ENCODE measurements around the gene HOMER2. TPM values are rescaled to one million over a fixed set of nuclear protein-coding genes. Genes with fewer than 3 reads are reported as not detected.

HOMER2 gene
- polyA plus RNA-seq, 3 donors: 0.92 to 2.4 (median 1.6) TPM

DNA sequence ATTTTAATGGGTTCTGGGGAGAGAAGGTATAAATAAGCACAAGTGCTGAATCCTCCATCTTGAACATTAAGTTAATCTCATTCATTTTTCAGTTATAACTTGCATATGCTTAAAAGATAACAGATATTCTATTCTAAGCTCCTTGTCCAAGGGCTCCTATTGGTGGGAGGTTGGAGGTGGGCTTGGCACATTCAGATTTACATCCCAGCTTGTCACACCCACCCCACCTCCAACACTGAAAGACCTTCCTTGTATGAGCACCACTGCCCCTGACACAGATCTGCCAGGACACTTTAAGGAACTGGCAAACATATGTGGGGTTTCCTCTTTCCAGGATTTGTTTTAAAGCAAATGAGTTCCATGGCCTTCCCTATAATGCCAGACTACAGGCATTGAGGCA is 30.6 kb downstream of the HOMER2 start:
- Histone ChIP-seq H2AFZ (ENCODE audit: insufficient read depth, low read depth, low read length, poor library complexity, severe bottlenecking) (no peak overlapping the region), H3K9me3 (replicated peaks in 1 of 2; ENCODE audit: control insufficient read depth in 1 of 2, insufficient read depth in 1 of 2, low read length in 2 of 2) (no peaks in the 10 kb centered on the region), H3K4me1 (ENCODE audit: control insufficient read depth in 1 of 2, insufficient read depth in 2 of 2, low read length in 2 of 2) (no peaks in the 10 kb centered on the region), H3K4me3 (replicated peaks in 1 of 3; ENCODE audit: low read depth in 2 of 3, low read length in 3 of 3) (no peak overlapping the region), H4K20me1 (ENCODE audit: insufficient read depth, low read length) (no peaks in the 10 kb centered on the region), H3K27me3 (ENCODE audit: control insufficient read depth in 2 of 2, insufficient read depth in 2 of 2, low read length in 2 of 2) (no peaks in the 10 kb centered on the region), H3K9ac (ENCODE audit: insufficient read depth, low read length, poor library complexity, severe bottlenecking) (no peak overlapping the region), H3K27ac (ENCODE audit: low read depth in 1 of 2, low read length in 2 of 2) (no peak overlapping the region), H3K79me2 (ENCODE audit: insufficient read depth, low read length) (no peaks in the 10 kb centered on the region), H3K4me2 (replicated peaks; ENCODE audit: extremely low read depth, low read length, poor library complexity, severe bottlenecking) (no peak overlapping the region), H3K36me3 (replicated peaks in 1 of 2; ENCODE audit: control insufficient read depth in 1 of 2, insufficient read depth in 2 of 2, low read length in 2 of 2) (no peaks in the 10 kb centered on the region)
- Mint-ChIP-seq H3K27ac (no peak overlapping the region), H3K4me3 (no peak overlapping the region), H3K27me3 (ENCODE audit: low read depth in 3 of 3) (peaks cover 0 to 5% (median 1%) of the 10 kb centered on the region in 3 donors), H3K4me1 (no peaks in the 10 kb centered on the region), H3K9me3 (no peaks in the 10 kb centered on the region), H3K36me3 (no peaks in the 10 kb centered on the region)
- TF ChIP-seq, protein P1, sequence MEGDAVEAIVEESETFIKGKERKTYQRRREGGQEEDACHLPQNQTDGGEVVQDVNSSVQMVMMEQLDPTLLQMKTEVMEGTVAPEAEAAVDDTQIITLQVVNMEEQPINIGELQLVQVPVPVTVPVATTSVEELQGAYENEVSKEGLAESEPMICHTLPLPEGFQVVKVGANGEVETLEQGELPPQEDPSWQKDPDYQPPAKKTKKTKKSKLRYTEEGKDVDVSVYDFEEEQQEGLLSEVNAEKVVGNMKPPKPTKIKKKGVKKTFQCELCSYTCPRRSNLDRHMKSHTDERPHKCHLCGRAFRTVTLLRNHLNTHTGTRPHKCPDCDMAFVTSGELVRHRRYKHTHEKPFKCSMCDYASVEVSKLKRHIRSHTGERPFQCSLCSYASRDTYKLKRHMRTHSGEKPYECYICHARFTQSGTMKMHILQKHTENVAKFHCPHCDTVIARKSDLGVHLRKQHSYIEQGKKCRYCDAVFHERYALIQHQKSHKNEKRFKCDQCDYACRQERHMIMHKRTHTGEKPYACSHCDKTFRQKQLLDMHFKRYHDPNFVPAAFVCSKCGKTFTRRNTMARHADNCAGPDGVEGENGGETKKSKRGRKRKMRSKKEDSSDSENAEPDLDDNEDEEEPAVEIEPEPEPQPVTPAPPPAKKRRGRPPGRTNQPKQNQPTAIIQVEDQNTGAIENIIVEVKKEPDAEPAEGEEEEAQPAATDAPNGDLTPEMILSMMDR (IDR thresholded peaks at IDR 0.05): no peak
- no peak for DNase-seq
- intact Hi-C loops (cut with micrococcal nuclease): no loop called here

DNA sequence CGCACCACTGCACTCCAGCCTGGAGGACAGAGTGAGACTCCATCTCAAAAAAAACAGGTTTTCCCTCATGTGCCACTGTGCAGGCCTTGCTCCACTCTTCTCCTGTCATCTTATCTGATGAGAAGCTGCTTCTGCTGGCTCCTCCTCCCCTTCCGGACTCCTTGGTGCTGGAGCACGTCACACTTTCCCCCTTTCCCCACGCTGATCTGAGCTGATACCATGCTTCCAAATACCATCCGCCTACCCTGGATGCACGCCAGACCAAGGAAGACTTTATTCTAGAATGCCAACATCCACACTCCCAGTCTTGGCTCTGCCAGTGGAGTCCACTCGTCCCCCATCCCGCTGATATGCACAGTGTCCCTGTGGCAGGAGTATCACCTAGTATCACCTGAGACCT is 31.3 kb downstream of the HOMER2 start:
- no peaks in the 10 kb centered on the region for H4K20me1 ChIP-seq (ENCODE audit: insufficient read depth, low read length)
- no peaks in the 10 kb centered on the region for H3K9me3 ChIP-seq (replicated peaks in 1 of 2; ENCODE audit: control insufficient read depth in 1 of 2, insufficient read depth in 1 of 2, low read length in 2 of 2)
- Mint-ChIP-seq H3K27ac (no peak overlapping the region), H3K4me1 (no peaks in the 10 kb centered on the region), H3K9me3 (no peaks in the 10 kb centered on the region), H3K36me3 (no peaks in the 10 kb centered on the region), H3K27me3 (ENCODE audit: low read depth in 3 of 3) (peaks cover 0 to 5% (median 1%) of the 10 kb centered on the region in 3 donors), H3K4me3 (no peak overlapping the region)
- no peak overlapping the region for H2AFZ ChIP-seq (ENCODE audit: insufficient read depth, low read depth, low read length, poor library complexity, severe bottlenecking)
- H3K4me2 ChIP-seq (replicated peaks; ENCODE audit: extremely low read depth, low read length, poor library complexity, severe bottlenecking): no peak overlapping the region
- H3K79me2 ChIP-seq (ENCODE audit: insufficient read depth, low read length): no peaks in the 10 kb centered on the region
- intact Hi-C loops (cut with micrococcal nuclease): no loop called here
- TF ChIP-seq, protein P1 (IDR thresholded peaks at IDR 0.05): no peak
- H3K36me3 ChIP-seq (replicated peaks in 1 of 2; ENCODE audit: control insufficient read depth in 1 of 2, insufficient read depth in 2 of 2, low read length in 2 of 2): no peaks in the 10 kb centered on the region
- no peak overlapping the region for H3K4me3 ChIP-seq (replicated peaks in 1 of 3; ENCODE audit: low read depth in 2 of 3, low read length in 3 of 3)
- H3K9ac ChIP-seq (ENCODE audit: insufficient read depth, low read length, poor library complexity, severe bottlenecking): no peak overlapping the region
- H3K27ac ChIP-seq (ENCODE audit: low read depth in 1 of 2, low read length in 2 of 2): no peak overlapping the region
- 97% methylated on average over 7 of the region's 8 CpGs for WGBS (ENCODE audit: insufficient coverage)
- H3K4me1 ChIP-seq (ENCODE audit: control insufficient read depth in 1 of 2, insufficient read depth in 2 of 2, low read length in 2 of 2): no peaks in the 10 kb centered on the region
- H3K27me3 ChIP-seq (ENCODE audit: control insufficient read depth in 2 of 2, insufficient read depth in 2 of 2, low read length in 2 of 2): no peaks in the 10 kb centered on the region
- DNase-seq: no peak

All from CD14-positive monocyte (primary cell).